Activated CD8-positive, alpha-beta T cell treated with anti-CD3 and anti-CD28 coated beads, Interleukin-2, amount 10 ng/mL, durations not matched to agents 7 days and 5 days (primary cell): ENCODE data around the gene CCDC178. TPM values are rescaled to one million over a fixed set of nuclear protein-coding genes. Genes with fewer than 3 reads are reported as not detected.
"Not testable (repeated sequence)": the region's sequence is repeated elsewhere in the genome, so short reads cannot be mapped to it uniquely, and the experiment has no call there.

ENCODE experiments used
- ATAC-seq: fragments of 150-1000 bp; cut with Tn5 transposase; one replicate; pipeline ENCODE4 v1.10.0; 2021; ENCODE audit warnings: moderate library complexity
- CTCF ChIA-PET: fragments of 350-600 bp; sonication (Branson Sonifier 250); formaldehyde crosslinking; loops from one replicate; lab custom pipeline; 2021; ENCODE audit warnings: antibody characterized with exemption; lab: Charles Lee
- POLR2A ChIA-PET: fragments of 350-600 bp; sonication (Branson Sonifier 250); formaldehyde crosslinking; loops from one replicate; lab custom pipeline; 2021; ENCODE audit warnings: antibody characterized with exemption; lab: Charles Lee
- DNase-seq: peaks from one replicate; pipeline ENCODE4 v3.0.0-alpha.2; 2020
- H3K27ac Mint-ChIP-seq: one replicate; pipeline ENCODE4 v1.8.0; 2021; ENCODE audit warnings: mild to moderate bottlenecking, mixed read lengths
- H3K27me3 Mint-ChIP-seq: one replicate; pipeline ENCODE4 v1.8.0; 2021; ENCODE audit warnings: low read depth, mixed read lengths
- H3K36me3 Mint-ChIP-seq: one replicate; pipeline ENCODE4 v1.8.0; 2021; ENCODE audit warnings: low read depth, mixed read lengths
- H3K4me1 Mint-ChIP-seq: one replicate; pipeline ENCODE4 v1.8.0; 2021; ENCODE audit warnings: low read depth, mixed read lengths
- H3K4me3 Mint-ChIP-seq: one replicate; pipeline ENCODE4 v1.8.0; 2021; ENCODE audit warnings: mild to moderate bottlenecking, mixed read lengths
- H3K9me3 Mint-ChIP-seq: one replicate; pipeline ENCODE4 v1.8.0; 2022; ENCODE audit warnings: mixed read lengths; ENCODE audit not compliant: insufficient read depth
- total RNA-seq, 2 experiments: library from RNA; stranded (reverse); gene quantifications; one replicate each; pipeline ENCODE4 v1.2.3, GENCODE V29; 2021

Gene CCDC178
- total RNA-seq, 2 experiments from 2014 or later, result not detected

DNA sequence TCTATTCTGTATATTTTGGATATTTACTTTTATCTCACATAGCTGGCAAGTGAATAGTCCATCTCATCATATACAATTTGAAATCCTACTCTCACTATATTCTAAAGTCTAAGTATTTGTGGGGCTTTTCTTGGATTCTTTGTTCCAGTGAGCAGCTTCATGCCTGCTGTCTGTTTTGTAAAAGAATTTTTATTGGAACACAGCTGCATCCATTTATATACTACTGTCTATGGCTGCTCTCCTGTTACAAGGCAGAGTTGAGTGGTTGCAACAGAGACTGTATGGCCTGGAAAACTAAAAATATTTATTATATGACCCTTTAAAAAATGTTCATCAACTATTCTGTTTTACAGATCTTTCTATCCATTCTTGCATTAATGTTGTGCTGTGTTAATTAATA, 474.4 kb downstream of the CCDC178 start:
- Mint-ChIP-seq H3K36me3 (no peaks in the 10 kb centered on the region), H3K27me3 (no peaks in the 10 kb centered on the region), H3K9me3 (no peaks in the 10 kb centered on the region), H3K4me3 (no peak overlapping the region), H3K4me1 (no peaks in the 10 kb centered on the region), H3K27ac (no peak overlapping the region)
- ATAC-seq (no peak), DNase-seq (no peak)
- POLR2A ChIA-PET, result no interaction called here
- CTCF ChIA-PET, result no interaction called here

DNA sequence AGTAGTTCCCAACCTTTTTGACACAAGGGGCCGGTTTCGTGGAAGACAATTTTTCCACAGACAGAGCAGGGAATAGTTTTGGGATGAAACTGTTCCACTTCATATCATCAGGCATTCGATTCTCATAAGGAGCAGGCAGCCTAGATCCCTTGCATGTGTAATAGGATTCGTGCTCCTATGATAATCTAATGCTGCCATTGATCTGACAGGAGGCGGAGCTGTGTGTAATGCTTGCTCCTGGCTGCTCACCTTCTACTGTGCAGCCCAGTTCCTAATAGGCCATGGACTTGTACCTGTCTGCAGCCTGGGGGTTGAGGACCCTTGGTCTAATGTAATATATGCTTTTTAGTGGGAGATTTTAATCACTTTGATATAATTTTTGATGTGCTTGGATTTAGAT, 479.0 kb downstream of the CCDC178 start:
- no peak for ATAC-seq
- no peak overlapping the region for H3K27ac Mint-ChIP-seq
- H3K4me3 Mint-ChIP-seq, result no peak overlapping the region
- ChIA-PET POLR2A (no interaction called here), CTCF (no interaction called here)
- no peaks in the 10 kb centered on the region for H3K9me3 Mint-ChIP-seq
- H3K36me3 Mint-ChIP-seq, result no peaks in the 10 kb centered on the region
- no peaks in the 10 kb centered on the region for H3K27me3 Mint-ChIP-seq
- H3K4me1 Mint-ChIP-seq, result no peaks in the 10 kb centered on the region
- no peak for DNase-seq

DNA sequence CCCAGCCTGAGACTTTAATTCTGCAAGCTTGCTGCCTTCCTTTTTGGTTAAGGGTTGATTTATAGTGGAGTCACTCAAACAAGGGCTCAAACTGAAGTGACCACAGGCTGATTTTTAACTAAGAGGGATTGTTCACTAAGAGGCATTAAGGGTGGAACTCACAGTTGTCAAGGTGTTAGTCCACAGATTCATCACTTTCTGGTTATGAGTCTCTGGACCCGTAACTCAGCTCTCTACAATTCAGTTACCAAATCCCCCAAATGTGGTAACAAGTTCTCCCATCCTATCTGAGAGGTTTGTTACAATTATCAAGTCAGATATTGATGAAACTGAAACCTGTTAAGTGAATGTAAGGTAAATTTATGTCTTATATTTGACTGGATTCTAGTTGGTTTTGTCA, 481.8 kb downstream of the CCDC178 start:
- Mint-ChIP-seq H3K36me3 (no peaks in the 10 kb centered on the region), H3K27ac (no peak overlapping the region), H3K27me3 (no peaks in the 10 kb centered on the region), H3K9me3 (no peaks in the 10 kb centered on the region), H3K4me1 (no peaks in the 10 kb centered on the region), H3K4me3 (no peak overlapping the region)
- DNase-seq, result no peak
- ChIA-PET POLR2A (no interaction called here), CTCF (no interaction called here)
- no peak for ATAC-seq

DNA sequence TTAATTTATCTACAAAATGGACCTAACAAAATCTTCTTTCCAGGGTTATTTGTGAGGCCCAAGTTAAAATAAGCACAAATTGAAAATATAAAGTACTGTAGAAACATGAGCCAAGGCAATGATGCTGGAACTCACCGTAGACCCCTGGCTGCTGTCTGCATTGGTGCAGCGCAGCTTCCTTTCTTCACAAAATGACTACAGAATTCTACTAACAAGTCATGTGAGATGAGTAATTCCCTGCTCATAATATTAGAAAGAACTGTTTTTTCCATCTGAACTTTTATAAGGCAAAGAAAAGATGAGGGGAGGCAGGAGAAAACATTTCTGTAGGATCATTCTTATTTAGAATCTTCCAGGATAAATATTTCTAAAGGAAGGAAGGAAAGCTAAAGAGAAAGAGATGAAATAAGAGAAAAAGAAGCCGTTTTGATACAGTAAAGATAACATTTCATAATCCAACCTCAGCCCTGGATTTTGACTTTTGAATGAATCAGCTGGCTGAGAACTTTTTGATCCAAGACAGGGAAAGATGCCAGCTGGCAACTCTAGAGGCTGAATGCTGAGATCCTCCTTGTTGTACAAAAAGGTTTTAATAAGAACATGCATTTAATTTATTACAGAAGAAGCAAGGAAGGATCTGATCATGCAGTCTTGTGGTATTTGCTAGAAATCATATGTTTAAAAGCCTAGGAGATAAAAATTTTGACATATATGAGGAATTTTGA, 483.8 kb downstream of the CCDC178 start:
- ATAC-seq, result no peak
- Mint-ChIP-seq H3K27me3 (no peaks in the 10 kb centered on the region), H3K27ac (no peak overlapping the region)

DNA sequence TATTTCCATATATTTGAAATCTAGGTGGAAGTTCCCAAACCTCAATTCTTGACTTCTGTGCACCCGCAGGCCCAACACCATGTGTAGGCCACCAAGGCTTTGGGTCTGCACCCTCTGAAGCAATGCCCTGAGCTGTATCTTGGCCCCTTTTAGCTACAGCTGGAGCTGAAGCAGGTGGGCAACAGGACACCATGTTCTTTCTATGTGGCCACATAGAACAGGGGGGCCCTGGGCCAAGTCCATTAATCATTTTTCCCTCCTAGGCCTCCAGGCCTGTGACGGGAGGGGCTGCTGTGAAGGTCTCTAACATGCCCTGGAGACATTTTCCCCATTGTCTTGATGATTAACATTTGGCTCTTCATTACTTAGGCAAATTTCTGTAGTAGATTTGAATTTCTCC, 488.2 kb downstream of the CCDC178 start:
- H3K4me1 Mint-ChIP-seq, H3K36me3 Mint-ChIP-seq, H3K27me3 Mint-ChIP-seq, ATAC-seq, CTCF ChIA-PET, DNase-seq, H3K4me3 Mint-ChIP-seq, H3K27ac Mint-ChIP-seq, POLR2A ChIA-PET, H3K9me3 Mint-ChIP-seq: not testable (repeated sequence)

More for the DNA sequence above, 483.8 kb downstream of the CCDC178 start:
- DNase-seq, result no peak
- POLR2A ChIA-PET, result no interaction called here
- CTCF ChIA-PET, result no interaction called here
- no peak overlapping the region for H3K4me3 Mint-ChIP-seq
- no peaks in the 10 kb centered on the region for H3K36me3 Mint-ChIP-seq
- H3K9me3 Mint-ChIP-seq, result no peaks in the 10 kb centered on the region
- no peaks in the 10 kb centered on the region for H3K4me1 Mint-ChIP-seq

DNA sequence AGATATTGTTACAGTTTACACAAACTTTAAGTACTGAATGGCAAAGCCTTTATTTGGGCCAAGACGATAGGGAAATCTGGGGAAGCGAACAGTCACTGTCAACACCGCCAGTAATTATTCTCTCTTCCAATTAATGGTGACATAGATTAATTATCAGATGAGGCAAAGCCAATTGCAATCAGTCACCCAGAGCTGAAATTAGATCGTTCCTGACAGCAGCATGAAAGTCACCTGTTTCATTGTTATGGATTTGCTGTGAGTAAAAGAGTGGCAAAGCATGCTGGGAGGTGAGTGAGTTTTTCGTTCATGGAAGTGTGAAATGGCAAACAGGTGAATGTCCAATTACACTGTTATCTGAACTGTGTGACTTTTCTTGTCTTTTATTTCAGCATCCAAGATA, 502.9 kb downstream of the CCDC178 start:
- DNase-seq (no peak), ATAC-seq (no peak)
- no peaks in the 10 kb centered on the region for H3K36me3 Mint-ChIP-seq
- H3K4me1 Mint-ChIP-seq, result no peaks in the 10 kb centered on the region
- H3K9me3 Mint-ChIP-seq, result no peaks in the 10 kb centered on the region
- CTCF ChIA-PET, result no interaction called here
- no peak overlapping the region for H3K27ac Mint-ChIP-seq
- no peaks in the 10 kb centered on the region for H3K27me3 Mint-ChIP-seq
- no peak overlapping the region for H3K4me3 Mint-ChIP-seq
- POLR2A ChIA-PET, result no interaction called here

DNA sequence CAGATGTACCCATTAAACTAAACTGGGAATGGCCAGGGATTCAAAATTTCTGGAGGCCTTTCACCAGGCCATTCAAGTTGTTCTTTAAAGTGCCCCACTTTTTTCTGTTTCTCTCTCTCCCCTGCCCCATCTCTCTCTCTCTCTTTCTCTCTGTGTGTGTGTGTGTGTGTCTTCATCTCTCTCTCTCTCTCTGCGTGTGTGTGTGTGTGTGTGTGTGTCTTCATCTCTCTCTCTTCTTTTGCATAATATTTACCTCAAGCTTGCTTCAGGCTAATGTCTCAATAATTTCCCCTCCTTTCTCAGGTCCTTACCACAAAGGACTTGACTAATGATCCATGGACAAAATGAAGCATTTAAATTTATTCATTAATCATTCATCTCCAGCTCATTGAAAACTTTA, 503.5 kb downstream of the CCDC178 start:
- ChIA-PET CTCF (no interaction called here), POLR2A (no interaction called here)
- Mint-ChIP-seq H3K4me3 (no peak overlapping the region), H3K36me3 (no peaks in the 10 kb centered on the region), H3K27me3 (no peaks in the 10 kb centered on the region), H3K9me3 (no peaks in the 10 kb centered on the region), H3K27ac (no peak overlapping the region), H3K4me1 (no peaks in the 10 kb centered on the region)
- DNase-seq (no peak), ATAC-seq (no peak)

DNA sequence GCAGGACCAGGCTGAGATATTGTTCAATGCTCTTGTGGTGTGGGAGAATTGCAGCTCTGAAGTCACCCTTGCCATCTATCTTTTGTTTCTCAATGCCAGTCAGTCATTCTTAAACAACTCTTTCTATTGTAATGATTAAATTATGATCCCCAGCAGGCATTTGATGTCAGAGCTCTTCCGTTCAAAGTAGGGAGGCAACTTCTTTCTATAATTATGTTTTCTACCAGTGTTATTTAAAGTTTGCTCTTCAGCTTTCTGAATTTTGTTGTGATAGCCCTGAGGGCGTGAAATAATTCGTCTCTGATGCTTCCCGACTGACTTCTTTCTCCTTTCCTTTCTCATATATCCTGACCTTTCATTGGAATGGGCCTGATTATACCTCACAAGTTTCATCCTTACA, 506.3 kb downstream of the CCDC178 start:
- no peak overlapping the region for H3K4me3 Mint-ChIP-seq
- DNase-seq (no peak), ATAC-seq (no peak)
- CTCF ChIA-PET, result no interaction called here
- no peaks in the 10 kb centered on the region for H3K27me3 Mint-ChIP-seq
- H3K27ac Mint-ChIP-seq, result no peak overlapping the region
- H3K36me3 Mint-ChIP-seq, result no peaks in the 10 kb centered on the region
- no peaks in the 10 kb centered on the region for H3K4me1 Mint-ChIP-seq
- POLR2A ChIA-PET, result no interaction called here
- no peaks in the 10 kb centered on the region for H3K9me3 Mint-ChIP-seq

DNA sequence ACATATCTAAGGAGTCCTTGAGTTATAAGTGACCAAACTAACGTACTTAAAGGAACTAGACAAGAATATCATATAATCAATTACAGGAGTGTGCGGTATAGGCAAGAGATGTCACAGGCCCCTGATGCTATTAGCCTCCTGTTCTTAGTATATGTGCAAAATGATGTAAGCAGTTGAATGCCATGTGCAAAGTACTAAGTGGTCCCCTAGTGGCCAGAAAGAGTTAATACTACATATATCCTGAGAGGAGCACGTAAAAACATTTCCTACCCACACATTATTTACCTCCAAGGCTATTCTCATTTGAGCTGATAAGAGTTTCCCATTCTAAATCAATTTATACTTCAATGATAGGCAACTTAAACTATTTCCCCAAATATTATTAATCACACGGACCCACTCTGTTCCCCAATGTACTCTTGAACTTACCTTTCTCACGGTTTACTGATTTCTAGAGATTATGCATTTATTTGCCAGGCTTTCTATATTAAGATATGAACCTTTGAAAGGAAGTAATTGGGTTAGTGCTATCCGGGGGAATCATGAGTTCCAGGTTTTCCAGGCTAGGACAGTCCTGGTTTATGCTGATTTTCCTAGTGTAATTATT, 509.7 kb downstream of the CCDC178 start:
- CTCF ChIA-PET, result interaction anchor here (1.2 kb wide), 1 partner anchor 212 kb away, joined by 3 read pairs; no protein-coding TSS in a partner anchor
- ATAC-seq (no peak), DNase-seq (no peak)
- Mint-ChIP-seq H3K36me3 (no peaks in the 10 kb centered on the region), H3K4me3 (no peak overlapping the region), H3K9me3 (no peaks in the 10 kb centered on the region), H3K27me3 (no peaks in the 10 kb centered on the region), H3K27ac (no peak overlapping the region), H3K4me1 (no peaks in the 10 kb centered on the region)
- POLR2A ChIA-PET, result no interaction called here

DNA sequence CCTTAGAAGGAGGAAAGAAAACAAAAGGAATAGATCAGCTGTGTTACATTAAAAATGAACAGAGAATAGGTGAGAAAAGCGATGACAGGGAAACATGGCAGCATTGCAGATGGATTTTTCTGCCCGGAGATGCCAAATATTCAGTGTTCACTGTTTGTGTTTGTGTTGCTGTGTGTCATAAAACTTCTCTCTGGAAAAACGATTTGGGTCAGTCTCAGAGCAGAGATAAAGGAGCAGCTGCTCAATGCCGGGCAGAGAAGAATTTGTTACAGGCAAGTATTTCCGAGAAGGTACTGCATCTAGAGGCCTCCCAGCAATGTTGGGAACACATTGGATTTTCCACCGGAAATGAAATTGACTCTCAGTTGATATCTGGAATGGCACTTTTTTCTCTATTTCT, 511.3 kb downstream of the CCDC178 start:
- no peak overlapping the region for H3K27ac Mint-ChIP-seq
- no peak overlapping the region for H3K4me3 Mint-ChIP-seq
- no peaks in the 10 kb centered on the region for H3K4me1 Mint-ChIP-seq
- H3K27me3 Mint-ChIP-seq, result no peaks in the 10 kb centered on the region
- DNase-seq (no peak), ATAC-seq (no peak)
- H3K36me3 Mint-ChIP-seq, result no peaks in the 10 kb centered on the region
- ChIA-PET POLR2A (no interaction called here), CTCF (no interaction called here)
- no peaks in the 10 kb centered on the region for H3K9me3 Mint-ChIP-seq

DNA sequence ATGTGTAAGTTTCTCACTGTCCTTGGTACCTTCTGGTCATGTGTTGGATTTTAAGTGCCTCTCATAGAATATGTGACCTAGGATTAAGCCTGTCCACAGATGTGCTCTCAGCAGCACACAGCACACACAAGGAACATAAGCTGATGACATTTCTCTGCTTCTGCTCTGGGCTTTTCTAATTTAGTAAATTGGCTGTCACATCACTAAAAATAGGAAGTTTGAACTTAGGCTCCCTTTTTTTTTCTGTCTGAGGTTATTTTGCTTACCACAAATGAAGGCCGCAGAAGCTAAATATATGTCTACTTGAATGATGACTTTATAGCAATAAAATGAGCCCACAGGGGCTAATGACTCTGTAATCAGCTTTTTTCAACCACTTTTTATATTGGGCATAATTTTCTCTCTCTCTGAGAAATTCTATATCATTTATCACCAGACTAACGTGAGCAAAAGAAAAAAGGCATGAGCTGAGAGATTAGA, 517.5 kb downstream of the CCDC178 start:
- CTCF ChIA-PET, result no interaction called here
- no peak overlapping the region for H3K4me3 Mint-ChIP-seq
- DNase-seq, result no peak
- no peaks in the 10 kb centered on the region for H3K9me3 Mint-ChIP-seq
- POLR2A ChIA-PET, result no interaction called here
- no peak for ATAC-seq
- no peaks in the 10 kb centered on the region for H3K27me3 Mint-ChIP-seq
- no peak overlapping the region for H3K27ac Mint-ChIP-seq
- no peaks in the 10 kb centered on the region for H3K4me1 Mint-ChIP-seq
- H3K36me3 Mint-ChIP-seq, result no peaks in the 10 kb centered on the region

DNA sequence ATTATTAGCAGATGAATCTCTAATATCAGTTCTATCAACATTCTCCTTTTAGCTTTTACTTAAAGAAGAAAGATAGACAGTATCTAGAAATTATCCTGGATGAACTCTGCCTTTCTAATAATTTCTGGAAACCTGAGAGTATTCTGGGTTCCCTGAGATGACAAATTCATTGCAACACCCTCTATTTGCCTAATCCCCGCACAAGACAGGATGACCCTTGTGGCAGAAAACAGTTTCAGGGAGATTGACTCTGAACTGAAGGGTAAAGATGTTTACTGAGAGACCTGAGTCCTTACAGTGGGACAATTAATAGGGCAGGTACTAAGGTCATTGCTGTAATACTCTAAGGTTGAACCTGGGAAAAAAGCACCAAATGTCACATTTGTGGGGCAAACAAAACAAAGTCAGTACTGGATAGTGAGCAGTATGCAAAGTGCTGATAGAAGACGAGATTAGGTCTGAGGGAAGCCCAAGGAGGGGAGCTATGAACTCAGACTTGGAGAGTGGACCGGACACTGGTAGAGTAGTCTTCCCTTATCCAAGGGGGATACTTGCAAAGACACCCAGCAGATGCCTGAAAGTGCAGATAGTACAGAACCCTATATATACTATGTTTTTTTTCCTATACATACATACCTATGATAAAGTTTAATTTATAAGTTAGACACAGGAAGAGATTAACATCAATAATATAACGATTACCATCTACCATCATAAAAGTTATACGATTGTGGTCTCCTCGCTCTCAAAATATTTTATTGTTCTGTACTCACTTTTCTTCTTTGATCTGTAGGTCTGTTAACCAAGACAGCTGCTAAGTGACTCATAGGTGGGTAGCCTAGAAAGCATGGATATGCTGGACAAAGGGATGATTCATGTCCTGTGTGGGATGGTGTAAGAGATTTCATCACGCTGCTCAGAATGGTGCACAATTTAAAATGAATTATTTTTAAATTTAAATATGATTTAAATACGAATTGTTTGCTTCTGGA, 519.4 kb downstream of the CCDC178 start:
- DNase-seq (no peak), ATAC-seq (no peak)
- Mint-ChIP-seq H3K4me3 (no peak overlapping the region), H3K9me3 (no peaks in the 10 kb centered on the region), H3K36me3 (no peaks in the 10 kb centered on the region), H3K27me3 (no peaks in the 10 kb centered on the region), H3K4me1 (no peaks in the 10 kb centered on the region), H3K27ac (no peak overlapping the region)
- POLR2A ChIA-PET, result no interaction called here
- CTCF ChIA-PET, result no interaction called here
